ENCODE measurements around the gene ZNF276. TPM values are rescaled to one million over a fixed set of nuclear protein-coding genes. Genes with fewer than 3 reads are reported as not detected.

Gene ZNF276
- polyA plus RNA-seq, 1 of the 3 experiments (the other 2 are of a cell fraction) = 24.9 TPM

- H2AFZ ChIP-seq (ENCODE audit: low read depth) = no peak overlapping the region
- TF ChIP-seq USF2 (IDR thresholded peaks at IDR 0.05; ENCODE audit: borderline replicate concordance, low read depth, low read length) (no peak), RAD21 (IDR thresholded peaks at IDR 0.05; ENCODE audit: low read length) (no peak), FOSL2 (IDR thresholded peaks at IDR 0.05; ENCODE audit: borderline replicate concordance, low read depth) (no peak), EZH2phosphoT487 (IDR thresholded peaks at IDR 0.05; ENCODE audit: borderline replicate concordance, low read depth) (no peak), EP300 (IDR thresholded peaks at IDR 0.05; ENCODE audit: borderline replicate concordance in 1 of 2, low read depth in 1 of 2, low read length in 1 of 2) (no peak), FOXM1 (IDR thresholded peaks at IDR 0.05; ENCODE audit: low read depth) (no peak), MXI1 (IDR thresholded peaks at IDR 0.05; ENCODE audit: low read depth, low read length) (no peak), GABPA (IDR thresholded peaks at IDR 0.05; ENCODE audit: low read depth) (no peak), JUND (IDR thresholded peaks at IDR 0.05) (no peak), MAX (IDR thresholded peaks at IDR 0.05; ENCODE audit: low read depth) (no peak), RCOR1 (IDR thresholded peaks at IDR 0.05; ENCODE audit: low read length) (no peak), TAF1 (IDR thresholded peaks at IDR 0.05; ENCODE audit: borderline replicate concordance, low read depth, low read length) (no peak), MEF2A (IDR thresholded peaks at IDR 0.05; ENCODE audit: borderline replicate concordance, low read depth) (no peak)
- TF ChIP-seq, protein P1, sequence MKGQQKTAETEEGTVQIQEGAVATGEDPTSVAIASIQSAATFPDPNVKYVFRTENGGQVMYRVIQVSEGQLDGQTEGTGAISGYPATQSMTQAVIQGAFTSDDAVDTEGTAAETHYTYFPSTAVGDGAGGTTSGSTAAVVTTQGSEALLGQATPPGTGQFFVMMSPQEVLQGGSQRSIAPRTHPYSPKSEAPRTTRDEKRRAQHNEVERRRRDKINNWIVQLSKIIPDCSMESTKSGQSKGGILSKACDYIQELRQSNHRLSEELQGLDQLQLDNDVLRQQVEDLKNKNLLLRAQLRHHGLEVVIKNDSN (IDR thresholded peaks at IDR 0.05; ENCODE audit: borderline replicate concordance, low read depth) = no peak
- TF ChIP-seq, protein P2, sequence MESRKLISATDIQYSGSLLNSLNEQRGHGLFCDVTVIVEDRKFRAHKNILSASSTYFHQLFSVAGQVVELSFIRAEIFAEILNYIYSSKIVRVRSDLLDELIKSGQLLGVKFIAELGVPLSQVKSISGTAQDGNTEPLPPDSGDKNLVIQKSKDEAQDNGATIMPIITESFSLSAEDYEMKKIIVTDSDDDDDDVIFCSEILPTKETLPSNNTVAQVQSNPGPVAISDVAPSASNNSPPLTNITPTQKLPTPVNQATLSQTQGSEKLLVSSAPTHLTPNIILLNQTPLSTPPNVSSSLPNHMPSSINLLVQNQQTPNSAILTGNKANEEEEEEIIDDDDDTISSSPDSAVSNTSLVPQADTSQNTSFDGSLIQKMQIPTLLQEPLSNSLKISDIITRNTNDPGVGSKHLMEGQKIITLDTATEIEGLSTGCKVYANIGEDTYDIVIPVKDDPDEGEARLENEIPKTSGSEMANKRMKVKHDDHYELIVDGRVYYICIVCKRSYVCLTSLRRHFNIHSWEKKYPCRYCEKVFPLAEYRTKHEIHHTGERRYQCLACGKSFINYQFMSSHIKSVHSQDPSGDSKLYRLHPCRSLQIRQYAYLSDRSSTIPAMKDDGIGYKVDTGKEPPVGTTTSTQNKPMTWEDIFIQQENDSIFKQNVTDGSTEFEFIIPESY (IDR thresholded peaks at IDR 0.05; ENCODE audit: borderline replicate concordance, low read depth) = no peak
- TF ChIP-seq, protein P3, sequence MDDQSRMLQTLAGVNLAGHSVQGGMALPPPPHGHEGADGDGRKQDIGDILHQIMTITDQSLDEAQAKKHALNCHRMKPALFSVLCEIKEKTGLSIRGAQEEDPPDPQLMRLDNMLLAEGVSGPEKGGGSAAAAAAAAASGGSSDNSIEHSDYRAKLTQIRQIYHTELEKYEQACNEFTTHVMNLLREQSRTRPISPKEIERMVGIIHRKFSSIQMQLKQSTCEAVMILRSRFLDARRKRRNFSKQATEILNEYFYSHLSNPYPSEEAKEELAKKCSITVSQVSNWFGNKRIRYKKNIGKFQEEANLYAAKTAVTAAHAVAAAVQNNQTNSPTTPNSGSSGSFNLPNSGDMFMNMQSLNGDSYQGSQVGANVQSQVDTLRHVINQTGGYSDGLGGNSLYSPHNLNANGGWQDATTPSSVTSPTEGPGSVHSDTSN (IDR thresholded peaks at IDR 0.05) = no peak
- no peaks in the 10 kb centered on the region for H3K9me2 ChIP-seq
- no peak overlapping the region for H3K4me2 ChIP-seq
- H3K9ac ChIP-seq = no peak overlapping the region
- 100% methylated on average over 6 of the region's 6 CpGs for WGBS (ENCODE audit: low lambda C conversion rate)
- no peaks in the 10 kb centered on the region for H3F3A ChIP-seq (replicated peaks; ENCODE audit: insufficient read depth)
- no peak overlapping the region for H3K4me3 ChIP-seq (ENCODE audit: low read depth in 2 of 2, low read length in 1 of 2)
- ChIA-PET CTCF (interaction anchor here (0.6 kb wide), 1 partner anchor 1150 kb away, joined by 3 read pairs; no protein-coding TSS in a partner anchor), POLR2A (no interaction called here)
- no peaks in the 10 kb centered on the region for H3K79me2 ChIP-seq (ENCODE audit: insufficient read depth)
- H3K4me1 ChIP-seq (ENCODE audit: control insufficient read depth in 1 of 2, insufficient read depth in 2 of 2, low read depth in 1 of 2, low read length in 1 of 2) = peaks cover 0 to 15% of the 10 kb centered on the region in 2 experiments; a peak in 1 of 4 replicates
- no peak for DNase-seq
- H3K27ac ChIP-seq (ENCODE audit: low read depth in 2 of 2, low read length in 1 of 2) = no peak overlapping the region
- H3K27me3 ChIP-seq (ENCODE audit: insufficient read depth) = no peaks in the 10 kb centered on the region
- no peaks in the 10 kb centered on the region for H4K20me1 ChIP-seq (ENCODE audit: insufficient read depth)
- no peaks in the 10 kb centered on the region for H3K9me3 ChIP-seq
- H3K36me3 ChIP-seq (replicated peaks in 1 of 2; ENCODE audit: control insufficient read depth in 1 of 2, insufficient read depth in 2 of 2, low read length in 1 of 2) = peaks cover 15 to 18% of the 10 kb centered on the region in 2 experiments
Measured at GRCh38 chr16:89779909-89780305, 58.6 kb downstream of the ZNF276 start.

Data from SK-N-SH (cell line).